OCI-LY1 (cell line): ENCODE measurements around the gene MAP4.

Experiments
- EZH2 ChIP-seq: fragments of 200-600 bp; sonication (generic), shearing (Covaris generic); IDR thresholded peaks from 2 replicates; pipeline ENCODE4 v1.8.0; 2017; ENCODE audit warnings: borderline replicate concordance, mixed run types, mild to moderate bottlenecking, antibody characterized with exemption, low read length, moderate library complexity, mixed read lengths
- TF ChIP-seq, protein P1 (sequence below): fragments of 200-600 bp; sonication (generic), shearing (Covaris generic); IDR thresholded peaks from 2 replicates; pipeline ENCODE4 v1.5.1; 2017; ENCODE audit warnings: mild to moderate bottlenecking, antibody characterized with exemption, low read length, moderate library complexity, mixed read lengths

DNA sequence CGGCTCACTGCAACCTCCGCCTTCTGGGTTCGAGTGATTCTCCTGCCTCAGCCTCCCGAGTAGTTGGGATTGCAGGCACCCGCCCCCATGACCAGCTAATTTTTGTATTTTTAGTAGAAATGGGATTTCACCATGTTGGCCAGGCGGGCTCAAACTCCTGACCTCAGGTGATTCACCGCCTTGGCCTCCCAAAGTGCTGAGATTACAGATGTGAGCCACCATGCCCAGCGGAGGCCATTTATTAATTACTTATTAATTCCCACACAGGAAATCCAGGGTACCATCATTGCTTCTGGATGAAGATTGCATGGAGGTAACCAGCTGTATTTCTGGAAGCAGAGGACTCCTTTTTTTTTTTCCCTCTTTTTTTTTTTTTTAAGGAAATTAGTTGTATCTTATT lies 37.8 kb downstream of the MAP4 start:
- no peak for TF ChIP-seq EZH2
- TF ChIP-seq, protein P1, sequence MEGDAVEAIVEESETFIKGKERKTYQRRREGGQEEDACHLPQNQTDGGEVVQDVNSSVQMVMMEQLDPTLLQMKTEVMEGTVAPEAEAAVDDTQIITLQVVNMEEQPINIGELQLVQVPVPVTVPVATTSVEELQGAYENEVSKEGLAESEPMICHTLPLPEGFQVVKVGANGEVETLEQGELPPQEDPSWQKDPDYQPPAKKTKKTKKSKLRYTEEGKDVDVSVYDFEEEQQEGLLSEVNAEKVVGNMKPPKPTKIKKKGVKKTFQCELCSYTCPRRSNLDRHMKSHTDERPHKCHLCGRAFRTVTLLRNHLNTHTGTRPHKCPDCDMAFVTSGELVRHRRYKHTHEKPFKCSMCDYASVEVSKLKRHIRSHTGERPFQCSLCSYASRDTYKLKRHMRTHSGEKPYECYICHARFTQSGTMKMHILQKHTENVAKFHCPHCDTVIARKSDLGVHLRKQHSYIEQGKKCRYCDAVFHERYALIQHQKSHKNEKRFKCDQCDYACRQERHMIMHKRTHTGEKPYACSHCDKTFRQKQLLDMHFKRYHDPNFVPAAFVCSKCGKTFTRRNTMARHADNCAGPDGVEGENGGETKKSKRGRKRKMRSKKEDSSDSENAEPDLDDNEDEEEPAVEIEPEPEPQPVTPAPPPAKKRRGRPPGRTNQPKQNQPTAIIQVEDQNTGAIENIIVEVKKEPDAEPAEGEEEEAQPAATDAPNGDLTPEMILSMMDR, result no peak
